Gastroesophageal sphincter (tissue), 3 donors: Measurements from ENCODE around the gene PNRC1.

ENCODE experiments used
- CTCF ChIP-seq, 4 experiments: fragments of 200-600 bp in 2 of 4; fragments of 450-650 bp in 2 of 4; sonication (generic) in 1 of 4; IDR thresholded peaks; one replicate each; pipeline ENCODE4 v1.5.1; 2017 to 2019; ENCODE audit warnings: antibody characterized with exemption in 4 of 4, mild to moderate bottlenecking in 2 of 4, moderate library complexity in 2 of 4
- EP300 ChIP-seq: sonication (generic); formaldehyde crosslinking; IDR thresholded peaks from one replicate; pipeline ENCODE4 v1.6.1; 2017; ENCODE audit warnings: antibody characterized with exemption, mild to moderate bottlenecking
- POLR2A ChIP-seq, 2 donors: fragments of 450-650 bp; IDR thresholded peaks; one replicate each; pipeline ENCODE4 v1.6.1; 2017; ENCODE audit warnings: antibody characterized with exemption in 2 of 2, mild to moderate bottlenecking in 2 of 2, moderate library complexity in 1 of 2
- POLR2AphosphoS5 ChIP-seq: sonication (generic); formaldehyde crosslinking; IDR thresholded peaks from one replicate; pipeline ENCODE4 v1.6.1; 2017; ENCODE audit warnings: antibody characterized with exemption

DNA sequence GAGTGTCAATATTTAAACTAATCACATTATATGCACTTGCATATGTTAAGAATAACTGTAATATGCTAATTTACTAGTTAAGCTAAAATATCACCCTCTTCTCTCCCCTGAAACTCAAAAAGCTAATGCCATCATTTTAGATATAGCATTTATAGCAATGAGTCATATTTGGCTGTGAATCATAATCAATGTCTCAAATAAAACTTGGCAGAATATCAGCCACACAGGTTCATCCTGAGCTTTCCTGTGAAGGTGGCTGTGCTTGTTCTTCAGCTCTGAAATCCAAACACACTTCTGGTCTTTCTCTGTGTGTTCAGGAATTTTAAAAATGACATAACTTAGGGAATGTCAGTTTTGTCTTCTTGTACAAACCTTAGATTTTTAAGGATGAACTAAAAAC lies 12.8 kb upstream of the PNRC1 start:
- no peak for TF ChIP-seq CTCF (IDR thresholded peaks at IDR 0.05)
- TF ChIP-seq POLR2AphosphoS5: no peak
- no peak for TF ChIP-seq POLR2A (IDR thresholded peaks at IDR 0.05)
- TF ChIP-seq EP300: no peak
